Activated naive CD8-positive, alpha-beta T cell treated with anti-CD3 and anti-CD28 coated beads, Interleukin-2, amount 50 U/mL, for 16 hours (primary cell): Measurements from ENCODE around the gene EIF4B.
"Not testable (repeated sequence)": the region's sequence is repeated elsewhere in the genome, so short reads cannot be mapped to it uniquely, and the experiment has no call there.

Experiments
- DNase-seq: peaks from one replicate; pipeline ENCODE4 v3.0.0-alpha.2; 2020; ENCODE audit warnings: low read depth, low spot score

The EIF4B gene

DNA sequence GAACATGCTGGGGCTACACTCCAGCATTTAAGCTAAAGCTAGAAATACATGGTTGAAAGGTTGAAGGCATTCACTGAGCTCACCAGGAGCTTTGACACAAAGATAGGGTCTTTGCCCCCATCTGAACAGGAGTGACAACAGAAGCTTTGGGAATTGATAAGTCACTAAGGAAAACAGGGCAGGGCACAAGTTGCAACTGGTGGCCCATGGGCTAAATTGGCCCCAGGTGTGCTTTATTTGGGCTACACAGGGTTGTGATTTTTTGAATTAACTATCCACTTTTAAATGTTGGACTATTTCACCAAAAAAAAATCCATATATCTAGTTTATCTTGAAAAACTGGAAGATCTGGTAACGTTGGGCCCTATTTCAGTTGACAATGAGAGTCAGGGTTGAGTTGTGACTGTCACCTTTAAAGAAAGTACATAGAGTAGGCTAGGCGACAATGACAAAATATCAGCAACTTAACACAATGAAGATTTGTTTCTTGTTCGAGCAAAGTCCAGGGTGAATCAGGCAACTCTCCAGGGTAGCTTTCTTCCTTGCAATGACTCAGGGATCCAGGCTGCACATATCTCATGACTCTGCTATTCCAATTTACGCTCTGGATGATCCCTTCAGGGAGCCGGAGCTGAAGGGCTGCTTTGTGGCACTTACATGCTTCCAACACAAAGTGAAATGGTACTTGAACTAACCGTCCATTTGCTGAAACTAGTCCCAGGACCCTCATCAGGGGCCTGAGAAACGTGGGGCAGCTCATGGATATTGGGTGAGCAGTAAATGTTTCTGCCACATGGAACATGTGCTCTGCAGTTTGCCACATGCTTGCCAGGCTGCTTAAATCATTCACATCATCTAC lies 13.3 kb upstream of the EIF4B start:
- no peak for DNase-seq

DNA sequence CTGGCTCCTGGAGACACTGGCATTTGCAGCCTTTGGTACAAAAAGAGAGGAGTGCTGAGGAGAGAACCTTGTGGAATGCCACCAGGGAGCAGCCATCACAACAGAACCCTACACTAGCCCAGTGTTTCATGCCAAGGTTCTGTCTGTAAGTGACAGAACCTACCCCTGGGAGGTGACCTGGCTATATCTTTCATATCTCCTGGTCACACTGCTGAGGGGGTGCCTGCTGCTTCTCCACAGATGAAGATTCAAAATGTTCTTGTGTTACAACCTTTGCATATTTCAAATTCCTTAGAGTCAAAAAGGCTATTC lies 12.7 kb upstream of the EIF4B start:
- no peak for DNase-seq

DNA sequence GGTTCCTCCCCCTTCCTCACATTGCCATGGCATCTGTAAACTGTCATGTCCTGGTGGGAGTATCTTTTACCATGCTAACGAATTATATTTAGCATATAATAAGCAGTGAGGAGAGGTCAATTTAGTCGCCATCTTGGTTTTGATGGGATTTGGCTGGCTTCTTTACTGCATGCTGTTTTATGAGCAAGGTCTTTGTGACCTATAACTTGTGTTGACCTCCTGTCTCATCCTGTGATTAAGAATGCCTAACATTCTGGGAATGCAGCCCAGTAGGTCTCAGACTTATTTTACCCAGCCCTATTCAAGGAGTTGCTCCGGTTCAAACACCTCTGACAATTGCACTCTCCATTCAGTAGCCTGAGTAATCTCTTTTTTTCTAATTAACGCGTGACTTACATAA lies 2.1 kb upstream of the EIF4B start:
- no peak for DNase-seq

DNA sequence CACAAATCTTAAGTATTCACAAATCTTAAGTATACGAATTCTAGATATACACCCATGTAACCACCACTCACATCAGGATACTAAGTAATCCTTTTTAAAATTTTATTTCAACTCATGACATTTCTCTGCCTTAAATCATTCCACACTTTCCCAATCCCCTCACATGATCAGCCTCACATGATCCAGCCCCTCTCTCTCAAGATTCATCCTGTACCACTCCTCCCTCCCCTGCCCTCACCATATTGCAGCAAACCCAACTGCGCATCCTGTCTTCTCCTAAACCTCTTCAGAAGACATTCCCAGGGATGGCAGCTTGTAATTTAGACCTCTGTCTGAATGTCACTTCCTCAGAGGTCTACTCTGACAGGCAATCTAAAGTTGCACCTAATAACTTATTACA lies 1.7 kb upstream of the EIF4B start:
- no peak for DNase-seq

DNA sequence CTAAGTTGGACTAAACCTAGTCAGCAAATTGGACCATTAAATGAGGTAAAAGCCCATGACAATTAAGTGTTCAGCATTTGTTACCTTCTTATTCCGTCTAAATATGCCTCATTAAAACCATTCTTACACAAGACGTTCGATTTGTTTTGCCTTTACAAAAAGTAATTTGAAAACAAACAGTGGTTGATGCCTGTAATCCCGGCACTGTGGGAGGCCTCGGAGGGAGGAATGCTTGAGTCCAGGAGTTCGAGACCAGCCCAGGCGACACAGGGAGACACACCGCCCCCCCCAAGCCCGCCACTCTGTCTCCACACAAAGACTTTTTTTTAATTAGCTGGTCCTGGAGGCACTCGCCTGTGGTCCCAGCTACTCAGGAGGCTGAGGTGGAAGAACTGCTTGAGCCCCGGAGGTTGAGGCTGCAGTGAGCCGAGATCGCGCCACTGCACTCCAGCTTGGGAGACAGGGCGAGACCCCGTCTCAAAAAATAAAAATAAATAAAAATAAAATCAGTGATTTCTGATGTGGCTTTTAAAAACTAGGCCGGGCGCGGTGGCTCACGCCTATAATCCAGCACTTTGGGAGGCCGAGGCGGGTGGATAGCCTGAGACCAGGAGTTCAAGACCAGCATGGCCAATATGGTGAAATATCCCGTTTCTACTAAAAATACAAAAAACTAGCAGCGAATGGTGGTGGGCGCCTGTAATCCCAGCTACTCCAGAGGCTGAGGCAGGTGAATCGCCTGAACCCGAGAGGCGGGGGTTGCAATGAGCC lies 856 bp upstream of the EIF4B start:
- no peak for DNase-seq

DNA sequence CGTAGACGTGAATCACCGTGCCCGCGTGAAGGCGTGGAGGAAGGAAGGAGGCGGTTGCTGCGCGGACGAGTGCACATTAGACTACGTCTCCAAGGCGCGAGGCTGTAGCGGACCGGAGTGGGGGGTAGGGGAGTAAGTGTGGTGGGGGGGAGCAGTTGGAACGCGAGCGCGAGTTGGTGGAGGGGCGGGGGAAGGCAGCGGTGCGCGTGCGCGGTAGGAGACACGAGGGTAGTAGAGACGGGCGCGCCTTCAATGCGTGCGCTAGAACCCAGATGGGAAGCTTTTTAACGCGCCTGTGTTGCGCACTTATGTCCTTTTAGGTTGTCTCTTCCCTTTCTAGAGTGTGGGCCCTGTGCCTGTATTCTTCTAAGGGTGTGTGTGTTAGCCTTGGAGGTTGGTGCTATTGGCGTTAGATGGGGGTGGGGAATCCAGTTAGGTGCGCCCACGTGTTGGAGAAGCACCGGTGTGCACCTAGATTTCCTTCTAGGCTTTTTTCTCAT lies 604 bp downstream of the EIF4B start:
- DNase-seq: peak; percentile 77

DNA sequence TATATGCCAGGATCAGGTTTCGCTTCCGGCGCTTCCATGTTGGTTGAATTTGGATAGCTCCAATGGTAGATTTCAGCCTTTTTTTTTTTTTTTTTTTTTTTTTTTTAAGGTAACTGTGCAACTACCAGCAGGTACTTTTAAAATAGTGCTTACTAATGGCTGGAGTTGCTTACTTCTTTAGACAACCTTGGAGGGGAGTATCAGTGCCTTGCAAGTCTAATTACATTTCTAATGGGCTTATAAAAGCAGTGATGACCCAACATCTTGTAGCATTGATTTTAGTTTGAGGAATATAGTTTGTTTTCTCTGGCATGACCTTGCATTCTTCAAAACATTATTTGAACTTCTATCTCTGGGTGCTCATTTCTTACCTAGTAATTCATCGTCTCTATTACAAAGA lies 1.1 kb downstream of the EIF4B start:
- no peak for DNase-seq

DNA sequence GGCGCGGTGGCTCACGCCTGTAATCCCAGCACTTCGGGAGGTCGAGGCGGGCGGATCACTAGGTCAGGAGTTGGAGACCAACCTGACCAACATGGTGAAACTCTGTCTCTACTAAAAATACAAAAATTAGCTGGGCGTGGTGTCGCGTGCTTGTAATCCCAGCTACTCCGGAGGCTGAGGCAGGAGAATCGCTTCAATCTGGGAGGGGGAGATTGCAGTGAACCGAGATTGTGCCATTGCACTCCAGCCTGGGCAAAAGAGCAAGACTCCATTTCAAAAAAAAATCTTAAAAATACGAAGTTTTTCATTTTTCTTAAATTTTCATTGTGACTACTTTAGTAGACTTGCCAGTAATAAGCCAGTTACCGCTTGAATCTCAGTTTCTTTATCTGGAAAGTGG lies 2.5 kb downstream of the EIF4B start:
- DNase-seq: not testable (repeated sequence)

DNA sequence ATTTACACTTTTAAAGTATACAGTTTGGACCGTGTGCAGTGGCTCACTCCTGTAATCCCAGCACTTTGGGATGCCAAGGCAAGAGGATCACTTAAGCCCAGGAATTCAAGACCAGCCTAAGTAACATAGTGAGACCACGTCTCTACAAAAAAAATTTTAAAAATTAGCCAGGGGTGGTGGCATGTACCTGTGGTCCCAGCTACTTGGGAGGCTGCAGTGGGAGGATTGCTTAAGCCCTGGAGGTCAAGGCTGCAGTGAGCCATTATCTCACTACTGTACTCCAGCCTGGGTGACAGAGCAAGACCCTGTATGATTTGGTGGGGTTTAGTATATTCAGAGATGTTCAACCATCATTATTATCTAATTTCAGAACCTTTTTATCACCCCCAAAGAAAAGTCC lies 4.7 kb downstream of the EIF4B start:
- DNase-seq: no peak

DNA sequence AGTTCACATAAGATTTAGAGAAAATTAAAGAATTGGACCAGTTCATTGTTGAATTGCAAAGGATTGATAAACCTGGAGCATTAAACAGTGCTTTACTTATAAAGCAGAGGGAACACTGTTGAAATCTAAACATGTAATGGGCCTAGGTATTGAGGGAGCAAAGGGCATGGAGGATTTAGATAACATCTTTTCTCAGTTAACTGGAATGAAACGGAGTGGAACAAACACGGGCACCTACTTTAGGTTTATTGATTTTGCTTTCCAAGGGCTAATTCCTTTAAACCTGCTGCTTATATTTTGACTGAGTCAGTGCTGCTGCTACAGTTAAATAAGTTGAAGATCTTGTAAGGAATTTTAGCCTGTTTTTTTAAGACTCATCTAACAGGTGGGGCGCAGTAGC lies 5.6 kb downstream of the EIF4B start:
- no peak for DNase-seq

DNA sequence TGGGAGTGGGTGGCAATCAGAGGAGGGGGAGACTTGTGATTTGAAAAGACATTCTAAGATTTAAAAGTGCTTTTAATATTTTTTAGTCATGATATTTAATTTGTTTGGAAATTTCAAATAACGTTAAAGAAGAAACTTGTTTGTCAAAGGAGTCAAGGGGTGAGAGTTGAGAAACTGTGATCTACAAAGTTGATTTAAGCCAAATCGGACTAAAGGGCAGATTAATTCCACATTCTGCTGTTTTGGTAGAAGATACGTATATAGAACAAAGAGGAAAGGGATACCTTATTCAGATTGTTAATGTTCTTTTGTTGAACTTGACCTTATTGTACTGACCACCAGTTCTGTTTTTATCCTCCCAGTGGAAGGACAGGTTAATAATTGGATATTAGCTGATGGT lies 6.7 kb downstream of the EIF4B start:
- no peak for DNase-seq

DNA sequence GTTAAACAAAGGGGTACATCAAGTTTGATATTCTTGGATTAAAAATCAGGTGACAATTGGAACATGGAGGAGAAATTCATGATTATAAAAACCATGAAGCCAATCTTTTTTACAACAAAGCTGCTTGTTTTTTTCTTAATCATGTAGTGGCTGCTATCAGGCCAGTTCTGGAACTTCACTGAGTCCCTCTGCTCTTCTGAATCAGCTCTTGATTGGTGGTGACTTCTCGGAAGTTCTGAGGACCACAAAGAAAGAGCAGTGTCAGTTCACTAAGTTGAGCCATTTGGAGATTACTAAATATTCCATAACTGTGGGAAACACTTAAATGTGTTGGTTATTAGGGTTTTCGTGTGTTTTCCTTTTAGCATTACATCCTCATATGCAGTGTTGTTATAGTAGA lies 8.5 kb downstream of the EIF4B start:
- DNase-seq: no peak

DNA sequence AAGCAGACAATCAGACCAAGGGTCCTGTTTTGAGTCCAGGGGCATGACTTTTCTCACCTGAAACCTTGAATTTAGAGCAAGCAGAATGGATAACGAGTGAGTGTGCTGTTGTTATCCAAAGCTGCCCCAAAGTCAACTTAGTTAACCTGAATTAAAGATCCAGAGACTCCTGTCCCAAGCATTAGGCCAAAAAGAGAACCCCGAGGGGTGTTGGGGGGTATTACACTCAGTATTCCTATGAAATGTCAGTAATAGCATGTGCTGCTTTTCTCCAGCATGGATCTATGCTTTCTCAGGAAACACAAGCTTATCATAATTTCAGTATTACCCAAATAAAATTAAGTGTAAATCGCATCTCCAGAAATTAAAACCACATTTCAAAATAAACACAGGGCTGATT lies 19.0 kb downstream of the EIF4B start:
- DNase-seq: no peak

DNA sequence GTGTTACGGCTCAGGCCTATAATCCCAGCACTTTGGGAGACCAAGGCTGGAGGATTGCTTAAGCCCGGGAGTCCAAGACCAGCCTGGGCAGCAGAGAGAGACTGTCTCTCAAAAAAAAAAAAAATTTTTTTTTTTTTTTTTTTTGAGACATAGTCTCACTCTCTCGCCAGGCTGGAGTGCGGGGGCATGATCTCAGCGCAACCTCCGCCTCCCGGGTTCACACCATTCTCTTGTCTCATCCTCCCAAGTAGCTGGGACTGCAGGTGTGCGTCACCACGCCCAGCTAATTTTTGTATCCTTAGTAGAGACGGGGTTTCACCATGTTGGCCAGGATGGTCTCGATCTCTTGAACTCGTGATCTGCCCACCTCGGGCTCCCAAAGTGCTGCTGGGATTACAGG lies 20.8 kb downstream of the EIF4B start:
- DNase-seq: not testable (repeated sequence)

DNA sequence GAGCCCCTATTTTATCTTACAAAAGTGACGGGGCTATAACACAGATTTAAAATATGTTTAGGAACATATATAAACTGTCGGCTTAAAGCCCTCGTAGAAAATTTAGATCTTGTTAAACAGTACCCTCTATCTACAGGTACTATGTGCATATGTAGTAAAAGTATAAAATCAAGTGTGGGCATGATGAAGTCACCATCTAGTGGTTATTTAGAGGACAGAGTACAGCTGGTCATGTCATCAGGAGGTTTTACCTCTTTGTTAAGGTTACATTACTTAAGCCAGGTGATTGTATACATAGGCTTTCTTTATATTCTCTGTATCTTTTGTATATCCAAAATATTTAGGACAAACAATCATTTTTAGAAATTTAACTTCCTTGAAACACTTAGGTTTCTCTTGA lies 25.4 kb downstream of the EIF4B start:
- DNase-seq: no peak

DNA sequence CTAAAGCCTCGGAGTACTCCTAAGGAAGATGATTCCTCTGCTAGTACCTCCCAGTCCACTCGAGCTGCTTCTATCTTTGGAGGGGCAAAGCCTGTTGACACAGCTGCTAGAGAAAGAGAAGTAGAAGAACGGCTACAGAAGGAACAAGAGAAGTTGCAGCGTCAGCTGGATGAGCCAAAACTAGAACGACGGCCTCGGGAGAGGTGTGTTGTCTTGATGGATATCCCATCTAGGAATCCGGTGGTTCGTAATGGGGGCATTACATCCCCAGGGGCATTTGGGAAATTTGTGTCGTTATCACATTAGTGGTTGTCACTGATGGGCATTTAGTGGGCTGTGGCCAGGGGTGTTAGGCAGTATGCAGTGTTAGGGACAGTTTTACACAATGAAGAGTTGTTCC lies 27.6 kb downstream of the EIF4B start:
- DNase-seq: not testable (repeated sequence)

DNA sequence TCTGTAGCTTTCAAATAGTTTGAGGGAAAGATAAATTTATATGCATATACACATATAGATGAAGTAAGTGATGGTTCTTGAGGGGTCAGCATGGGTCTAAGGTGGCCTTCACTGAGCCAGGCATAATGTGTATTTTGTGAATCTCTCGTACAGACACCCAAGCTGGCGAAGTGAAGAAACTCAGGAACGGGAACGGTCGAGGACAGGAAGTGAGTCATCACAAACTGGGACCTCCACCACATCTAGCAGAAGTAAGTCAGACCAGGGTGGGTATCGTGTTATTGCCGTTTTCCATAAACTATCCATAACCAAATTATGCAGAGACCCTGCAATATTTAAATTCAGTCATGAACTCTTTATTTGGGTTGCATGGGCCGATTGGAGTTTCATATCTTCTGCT lies 28.2 kb downstream of the EIF4B start:
- no peak for DNase-seq

DNA sequence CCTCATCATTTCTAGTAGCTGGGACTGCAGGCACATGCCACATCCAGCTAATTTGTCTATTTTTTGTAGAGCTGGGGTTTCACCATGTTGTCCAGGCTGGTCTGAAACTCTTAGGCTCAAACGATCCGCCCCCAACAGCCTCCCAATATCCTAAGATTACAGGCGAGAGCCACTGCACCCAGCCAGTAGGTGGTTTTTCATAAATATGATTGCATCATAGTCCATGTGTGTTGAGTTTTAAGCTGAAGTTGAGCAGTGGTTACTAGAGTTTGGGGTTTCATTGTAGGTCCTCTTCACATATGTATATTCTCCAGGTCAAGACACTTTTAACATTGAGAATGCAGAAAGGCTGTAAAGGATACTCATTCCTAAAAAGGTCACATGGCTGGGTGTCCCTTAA lies 30.5 kb downstream of the EIF4B start:
- no peak for DNase-seq

DNA sequence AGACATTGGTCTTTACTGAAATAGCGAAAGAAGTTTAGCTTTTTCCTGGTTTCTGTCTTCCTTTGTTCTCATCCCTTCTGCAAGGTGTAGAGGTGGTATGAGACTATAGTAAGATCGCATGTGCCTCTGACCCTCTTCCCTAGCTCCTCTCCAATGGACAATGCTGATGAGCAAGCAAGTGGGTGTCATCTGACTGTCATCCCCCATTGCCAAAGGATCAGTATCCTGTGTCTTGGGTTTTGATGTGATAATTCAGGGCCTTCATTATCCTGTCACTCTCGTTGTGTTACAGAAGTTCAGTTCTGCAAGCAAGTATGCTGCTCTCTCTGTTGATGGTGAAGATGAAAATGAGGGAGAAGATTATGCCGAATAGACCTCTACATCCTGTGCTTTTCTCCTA lies 33.6 kb downstream of the EIF4B start:
- no peak for DNase-seq

DNA sequence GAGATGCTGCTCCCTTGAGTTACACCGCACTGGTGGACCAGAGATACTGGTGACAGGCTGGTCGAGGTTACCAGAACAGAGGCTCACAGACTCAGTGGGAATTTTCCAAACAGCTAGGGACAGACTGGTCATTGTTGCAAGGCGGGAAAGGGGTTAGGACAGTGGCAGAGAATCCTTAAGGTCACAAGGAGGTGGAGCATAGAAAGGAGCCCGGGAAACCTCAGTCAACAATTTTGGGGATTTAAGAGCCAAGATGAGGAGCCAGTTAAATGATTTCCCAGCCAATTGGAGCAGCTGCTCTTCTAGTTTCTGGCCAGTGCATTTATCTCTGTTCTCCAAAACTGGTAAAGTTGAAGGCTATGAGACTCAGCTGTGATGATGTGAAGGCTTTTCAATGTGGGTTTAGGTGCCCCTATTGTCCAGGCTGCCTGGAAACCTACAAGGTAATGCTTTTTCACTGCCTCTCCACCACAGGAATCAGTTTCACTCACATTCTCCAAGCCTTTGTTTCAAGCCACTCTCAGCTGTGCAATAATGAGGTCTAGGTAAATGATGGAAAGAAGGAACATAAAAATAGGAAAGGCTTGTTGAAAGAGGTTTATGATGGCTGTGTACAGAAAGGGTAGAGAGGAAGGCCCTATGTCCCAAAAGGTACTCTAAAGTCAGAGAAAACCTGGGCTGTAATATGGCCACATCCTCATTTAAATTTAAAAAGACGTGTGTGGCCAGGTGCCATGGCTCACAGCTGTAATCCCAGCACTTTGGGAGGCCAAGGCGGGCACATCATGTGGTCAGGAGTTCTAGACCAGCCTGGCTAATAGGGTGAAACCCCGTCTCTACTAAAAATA lies 36.6 kb downstream of the EIF4B start:
- DNase-seq: no peak

DNA sequence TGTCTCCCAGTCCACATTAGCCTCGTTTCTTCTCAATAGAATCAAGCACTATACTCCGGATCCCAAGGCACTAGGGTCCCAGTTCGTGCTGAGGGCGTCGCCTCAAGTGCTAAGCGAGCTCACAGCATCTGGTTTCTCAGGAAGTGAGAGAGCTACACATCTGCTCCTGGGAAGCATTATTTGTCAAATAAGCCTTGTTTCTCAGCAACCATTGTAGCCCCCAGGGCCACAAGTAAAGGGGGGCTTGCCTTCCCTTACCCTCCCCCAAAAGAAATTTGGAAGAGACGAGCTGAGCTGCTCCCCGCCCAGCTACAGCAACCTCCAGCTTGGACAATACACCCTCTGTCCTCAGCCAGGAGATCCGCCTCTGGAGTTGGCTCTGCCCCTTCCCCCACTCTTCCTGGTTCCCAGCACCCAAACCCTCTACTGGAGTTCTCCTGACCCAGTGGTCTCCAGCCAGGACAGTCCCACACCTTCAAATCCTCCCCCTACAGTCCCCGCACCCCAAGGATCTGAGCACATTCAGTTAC lies 37.9 kb downstream of the EIF4B start:
- no peak for DNase-seq
